Astrocyte of the spinal cord (primary cell): ENCODE results near the gene RPL34.

Source experiments
- DNase-seq: peaks from one replicate; pipeline ENCODE4 v3.0.0; 2011; ENCODE audit warnings: low read depth, low spot score
- H3K4me3 ChIP-seq: 2 replicates; pipeline ENCODE4 v1.5.1; 2011; ENCODE audit warnings: low read depth, mild to moderate bottlenecking, low read length, moderate library complexity
- in situ Hi-C: cut with HindIII; loops from 2 replicates; pipeline ENCODE4 v1.10.0; 2017; ENCODE audit warnings: low sequenced_read_pairs
- TF ChIP-seq, protein P1 (sequence below): IDR thresholded peaks from 2 replicates; pipeline ENCODE4 v1.5.1; 2012; ENCODE audit warnings: low read depth, mild to moderate bottlenecking, low read length, inconsistent platforms

Gene RPL34

GRCh38 chr4:108602163-108602562 is 18.2 kb upstream of the RPL34 start:
- in situ Hi-C loops: no loop called here
- TF ChIP-seq, protein P1, sequence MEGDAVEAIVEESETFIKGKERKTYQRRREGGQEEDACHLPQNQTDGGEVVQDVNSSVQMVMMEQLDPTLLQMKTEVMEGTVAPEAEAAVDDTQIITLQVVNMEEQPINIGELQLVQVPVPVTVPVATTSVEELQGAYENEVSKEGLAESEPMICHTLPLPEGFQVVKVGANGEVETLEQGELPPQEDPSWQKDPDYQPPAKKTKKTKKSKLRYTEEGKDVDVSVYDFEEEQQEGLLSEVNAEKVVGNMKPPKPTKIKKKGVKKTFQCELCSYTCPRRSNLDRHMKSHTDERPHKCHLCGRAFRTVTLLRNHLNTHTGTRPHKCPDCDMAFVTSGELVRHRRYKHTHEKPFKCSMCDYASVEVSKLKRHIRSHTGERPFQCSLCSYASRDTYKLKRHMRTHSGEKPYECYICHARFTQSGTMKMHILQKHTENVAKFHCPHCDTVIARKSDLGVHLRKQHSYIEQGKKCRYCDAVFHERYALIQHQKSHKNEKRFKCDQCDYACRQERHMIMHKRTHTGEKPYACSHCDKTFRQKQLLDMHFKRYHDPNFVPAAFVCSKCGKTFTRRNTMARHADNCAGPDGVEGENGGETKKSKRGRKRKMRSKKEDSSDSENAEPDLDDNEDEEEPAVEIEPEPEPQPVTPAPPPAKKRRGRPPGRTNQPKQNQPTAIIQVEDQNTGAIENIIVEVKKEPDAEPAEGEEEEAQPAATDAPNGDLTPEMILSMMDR: no peak
- no peak for DNase-seq
- no peak overlapping the region for H3K4me3 ChIP-seq

DNA sequence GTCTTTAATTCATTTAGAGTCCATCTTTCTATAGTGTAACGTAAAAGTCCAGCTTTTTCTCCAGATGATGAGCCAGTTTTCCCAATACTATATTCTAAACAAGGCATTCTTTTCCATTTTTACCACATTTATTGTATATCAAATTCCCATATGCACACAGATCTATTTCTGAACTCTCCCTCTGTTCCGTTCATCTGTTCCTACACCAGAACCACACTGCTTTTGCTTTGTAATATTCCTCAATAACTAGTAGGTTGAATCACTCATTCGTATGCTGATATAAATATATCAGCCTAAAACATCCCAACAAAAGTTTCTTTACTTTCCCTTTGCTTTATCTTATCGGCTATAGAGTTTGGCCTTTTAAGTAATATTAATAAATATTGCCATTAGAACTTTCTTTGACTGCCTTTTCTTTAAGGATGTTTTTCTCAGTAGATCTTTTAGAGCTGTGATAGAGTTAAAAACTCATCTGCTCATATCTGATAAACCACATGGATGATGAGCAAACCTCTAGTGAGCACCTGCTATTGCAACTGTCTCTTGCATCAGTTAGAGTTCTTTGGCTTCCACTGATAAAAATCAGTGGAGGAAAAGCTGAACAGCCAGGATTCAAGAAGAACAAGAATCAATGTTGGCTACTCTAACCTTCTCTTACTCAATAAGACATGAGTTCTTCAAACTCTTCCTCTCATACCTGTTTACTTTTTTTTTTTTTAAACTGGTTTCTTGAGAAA is 13.1 kb upstream of the RPL34 start:
- no peak overlapping the region for H3K4me3 ChIP-seq
- DNase-seq: no peak
- TF ChIP-seq, protein P1: no peak
- in situ Hi-C loops: no loop called here

- peak overlapping the region; percentile 21 for H3K4me3 ChIP-seq
- in situ Hi-C loops: no loop called here
- no peak for DNase-seq
- TF ChIP-seq, protein P1: peak; percentile 13
Measured at GRCh38 chr4:108611365-108611764, 9.0 kb upstream of the RPL34 start.

- TF ChIP-seq, protein P1: no peak
- no peak for DNase-seq
- in situ Hi-C loops: no loop called here
- H3K4me3 ChIP-seq: no peak overlapping the region
Measured at GRCh38 chr4:108612365-108612764, 8.0 kb upstream of the RPL34 start.

DNA sequence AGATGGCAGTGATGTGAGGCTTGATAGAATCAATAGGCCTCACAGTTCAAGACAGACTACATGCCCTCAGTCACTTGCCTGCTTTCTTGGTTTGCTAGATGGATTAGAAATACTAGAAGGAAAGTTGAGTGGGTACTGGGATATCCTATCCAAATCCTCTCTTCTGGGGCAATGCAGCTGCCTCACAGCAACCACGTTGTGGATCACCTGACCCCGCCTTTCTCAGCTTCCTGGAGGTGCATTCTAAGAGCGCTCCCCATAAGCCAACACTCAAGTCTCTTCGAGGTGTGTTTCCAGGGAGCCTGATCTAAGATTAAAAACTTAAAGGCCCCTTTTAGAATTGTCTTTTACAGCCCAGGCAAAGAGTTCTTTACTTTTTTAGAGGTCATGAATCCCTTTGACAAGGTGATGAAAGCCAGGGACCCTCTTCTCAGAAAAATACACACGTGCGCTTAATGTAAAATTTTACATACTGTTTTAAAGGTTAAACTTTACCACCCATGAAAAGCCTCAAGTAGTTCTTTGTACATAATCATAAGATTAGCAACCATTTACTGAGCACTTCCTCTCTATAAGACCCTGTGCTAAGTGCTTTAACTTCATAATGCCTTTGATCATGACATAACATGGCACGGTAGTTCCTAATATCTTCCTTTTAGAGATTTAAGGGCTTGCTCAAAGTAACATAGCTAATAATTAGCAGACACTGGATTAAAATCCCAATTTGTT is 840 bp upstream of the RPL34 start:
- DNase-seq: no peak
- in situ Hi-C loops: no loop called here
- TF ChIP-seq, protein P1: no peak
- peak overlapping the region; percentile 85 for H3K4me3 ChIP-seq

DNA sequence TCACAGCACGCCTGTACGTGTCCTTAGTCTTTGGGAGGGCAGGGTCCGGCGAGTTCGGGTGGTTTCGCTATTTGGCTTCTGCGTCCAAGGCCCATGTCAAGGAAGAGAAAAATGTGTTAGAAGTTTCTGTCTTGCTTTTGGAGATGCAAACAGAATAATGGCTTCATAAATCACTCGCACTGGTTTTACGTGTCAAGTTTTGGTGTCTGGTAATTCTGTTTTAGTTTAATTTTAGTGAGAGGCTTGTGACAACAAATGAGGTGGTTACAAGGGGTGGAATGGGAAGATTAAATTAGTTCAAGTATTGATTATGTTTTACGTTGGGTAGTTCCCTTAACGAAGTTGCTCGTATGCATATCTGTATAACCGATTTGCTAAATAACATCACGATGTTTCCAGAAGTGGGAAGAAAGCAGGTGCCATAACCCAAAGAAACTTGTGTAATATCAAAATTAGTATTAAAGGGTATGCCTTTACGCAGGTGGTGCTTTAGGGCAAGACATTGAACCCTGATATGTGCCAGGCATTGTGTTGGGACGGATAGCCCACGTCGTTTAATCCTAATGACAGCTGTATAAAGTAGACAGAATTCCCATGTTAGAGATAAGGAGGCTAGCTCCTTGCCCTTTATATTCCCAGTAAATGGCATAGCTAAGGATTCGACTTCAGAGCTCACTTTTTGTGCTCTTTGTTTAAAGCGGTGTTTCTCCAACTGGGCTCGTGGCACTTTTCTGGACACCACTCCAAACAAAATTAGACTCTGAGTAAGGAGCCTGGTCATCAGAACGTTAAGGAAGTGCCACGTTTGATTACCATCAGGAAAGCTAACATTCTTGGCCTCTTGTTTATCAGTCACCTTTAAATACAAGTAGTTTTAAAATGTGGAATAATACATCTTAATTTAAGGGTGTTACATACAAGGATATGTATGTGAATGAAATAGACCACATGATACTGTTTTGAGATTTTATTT is 843 bp downstream of the RPL34 start:
- peak overlapping the region; percentile 85 for H3K4me3 ChIP-seq
- TF ChIP-seq, protein P1: no peak
- in situ Hi-C loops: no loop called here
- DNase-seq: no peak
